OCI-LY3 (cell line): ENCODE measurements around the gene ATP13A2.
A peak's percentile ranks its signal among the peaks of the same experiment; 100 is the strongest.

Experiments
- H2AFZ ChIP-seq: fragments of 200-600, 300-600 bp; shearing (Covaris generic); 2 replicates; pipeline ENCODE4 v1.6.0; 2014; ENCODE audit warnings: antibody characterized with exemption, low read depth, low read length
- H3K27ac ChIP-seq: fragments of 200-600, 300-600 bp; sonication (generic); 2 replicates; pipeline ENCODE4 v1.5.1; 2014; ENCODE audit warnings: mild to moderate bottlenecking, low read length, moderate library complexity, mixed read lengths
- H3K27me3 ChIP-seq: fragments of 200-600, 300-600 bp; sonication (generic); 2 replicates; pipeline ENCODE4 v1.6.1; 2014; ENCODE audit warnings: low read depth, low read length, mixed read lengths
- H3K36me3 ChIP-seq: fragments of 200-600, 300-600 bp; sonication (generic); replicated peaks from 2 replicates; pipeline ENCODE3; 2014; ENCODE audit warnings: low read depth, low read length, mixed read lengths
- H3K4me1 ChIP-seq: fragments of 300-600, 200-600 bp; sonication (generic); 2 replicates; pipeline ENCODE4 v1.6.1; 2014; ENCODE audit warnings: low read length, mixed read lengths
- H3K4me2 ChIP-seq: fragments of 200-600, 300-600 bp; sonication (generic); 2 replicates; pipeline ENCODE4 v1.6.1; 2014; ENCODE audit warnings: low read length, mixed read lengths
- H3K4me3 ChIP-seq: fragments of 300-600, 200-600 bp; sonication (generic); 2 replicates; pipeline ENCODE4 v1.5.1; 2014; ENCODE audit warnings: antibody characterized with exemption, mild to moderate bottlenecking, low read length, moderate library complexity
- H3K79me2 ChIP-seq: fragments of 300-600, 200-600 bp; shearing (Covaris generic); 2 replicates; pipeline ENCODE4 v1.6.1; 2014; ENCODE audit warnings: mild to moderate bottlenecking, low read length, mixed read lengths
- H3K9ac ChIP-seq: fragments of 300-600, 200-600 bp; shearing (Covaris generic); 2 replicates; pipeline ENCODE4 v1.6.0; 2014; ENCODE audit warnings: mild to moderate bottlenecking, low read length, moderate library complexity
- H3K9me3 ChIP-seq: fragments of 200-600, 300-600 bp; shearing (Covaris generic); 2 replicates; pipeline ENCODE4 v1.6.1; 2014; ENCODE audit warnings: low read length, mixed read lengths; ENCODE audit not compliant: insufficient read depth
- H4K20me1 ChIP-seq: fragments of 200-600, 300-600 bp; sonication (generic); 2 replicates; pipeline ENCODE4 v1.6.1; 2016; ENCODE audit warnings: low read length, mixed read lengths; ENCODE audit not compliant: insufficient read depth
- EZH2phosphoT487 ChIP-seq: fragments of 200-600 bp; shearing (Covaris generic); IDR thresholded peaks from 2 replicates; pipeline ENCODE4 v1.6.1; 2018; ENCODE audit warnings: antibody characterized with exemption, mixed run types, low read depth
- TF ChIP-seq, protein P1 (sequence below): fragments of 200-600, 300-600 bp; sonication (generic); IDR thresholded peaks from 2 replicates; pipeline ENCODE4 v1.5.1; 2014; ENCODE audit warnings: antibody characterized with exemption, low read length, low read depth

The ATP13A2 gene

DNA sequence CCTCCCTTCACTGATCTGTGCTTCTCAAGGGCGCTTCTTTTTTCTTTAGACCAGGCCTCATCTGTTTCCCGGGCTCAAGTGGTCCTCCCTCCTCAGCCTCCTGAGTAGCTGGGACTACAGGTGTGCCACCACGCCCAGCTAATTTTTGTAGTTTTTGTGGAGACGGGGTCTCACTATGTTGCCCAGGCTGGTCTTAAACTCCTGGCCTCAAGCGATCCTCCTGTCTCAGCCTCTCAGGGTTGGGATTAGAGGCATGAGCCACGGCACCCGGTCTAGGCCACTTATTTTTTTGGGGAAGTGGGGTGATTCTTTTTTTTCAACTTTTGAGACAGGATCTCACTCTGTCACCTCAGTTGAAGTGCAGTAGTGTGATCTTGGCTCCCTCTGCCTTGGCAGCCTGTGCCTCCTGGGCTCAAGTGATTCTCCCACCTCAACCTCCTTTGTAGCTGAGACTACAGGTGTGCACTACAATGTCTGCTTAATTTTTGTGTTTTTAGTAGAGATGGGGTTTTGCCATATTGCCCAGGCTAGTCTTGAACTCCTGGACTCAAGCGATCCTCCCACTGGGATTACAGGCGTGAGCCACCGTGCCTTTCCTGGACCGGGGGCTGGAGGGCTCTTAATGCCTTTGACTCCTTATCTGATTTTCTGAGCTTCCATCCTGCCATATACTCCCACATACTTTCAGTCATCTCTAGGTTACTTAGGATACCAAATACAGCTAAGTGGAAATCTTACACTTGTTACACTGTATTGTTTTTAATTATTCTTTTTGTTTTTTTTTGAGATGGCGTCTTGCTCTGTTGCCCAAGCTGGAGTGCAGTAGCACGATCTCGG is 50.2 kb downstream of the ATP13A2 start:
- Histone ChIP-seq H3K9ac (no peak overlapping the region), H3K4me3 (no peak overlapping the region), H3K9me3 (no peaks in the 10 kb centered on the region), H3K36me3 (no peaks in the 10 kb centered on the region), H3K79me2 (no peaks in the 10 kb centered on the region), H3K4me1 (no peaks in the 10 kb centered on the region), H4K20me1 (no peaks in the 10 kb centered on the region), H3K27ac (no peak overlapping the region), H2AFZ (no peak overlapping the region), H3K4me2 (no peak overlapping the region), H3K27me3 (no peaks in the 10 kb centered on the region)
- TF ChIP-seq, protein P1, sequence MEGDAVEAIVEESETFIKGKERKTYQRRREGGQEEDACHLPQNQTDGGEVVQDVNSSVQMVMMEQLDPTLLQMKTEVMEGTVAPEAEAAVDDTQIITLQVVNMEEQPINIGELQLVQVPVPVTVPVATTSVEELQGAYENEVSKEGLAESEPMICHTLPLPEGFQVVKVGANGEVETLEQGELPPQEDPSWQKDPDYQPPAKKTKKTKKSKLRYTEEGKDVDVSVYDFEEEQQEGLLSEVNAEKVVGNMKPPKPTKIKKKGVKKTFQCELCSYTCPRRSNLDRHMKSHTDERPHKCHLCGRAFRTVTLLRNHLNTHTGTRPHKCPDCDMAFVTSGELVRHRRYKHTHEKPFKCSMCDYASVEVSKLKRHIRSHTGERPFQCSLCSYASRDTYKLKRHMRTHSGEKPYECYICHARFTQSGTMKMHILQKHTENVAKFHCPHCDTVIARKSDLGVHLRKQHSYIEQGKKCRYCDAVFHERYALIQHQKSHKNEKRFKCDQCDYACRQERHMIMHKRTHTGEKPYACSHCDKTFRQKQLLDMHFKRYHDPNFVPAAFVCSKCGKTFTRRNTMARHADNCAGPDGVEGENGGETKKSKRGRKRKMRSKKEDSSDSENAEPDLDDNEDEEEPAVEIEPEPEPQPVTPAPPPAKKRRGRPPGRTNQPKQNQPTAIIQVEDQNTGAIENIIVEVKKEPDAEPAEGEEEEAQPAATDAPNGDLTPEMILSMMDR: no peak
- no peak for TF ChIP-seq EZH2phosphoT487

DNA sequence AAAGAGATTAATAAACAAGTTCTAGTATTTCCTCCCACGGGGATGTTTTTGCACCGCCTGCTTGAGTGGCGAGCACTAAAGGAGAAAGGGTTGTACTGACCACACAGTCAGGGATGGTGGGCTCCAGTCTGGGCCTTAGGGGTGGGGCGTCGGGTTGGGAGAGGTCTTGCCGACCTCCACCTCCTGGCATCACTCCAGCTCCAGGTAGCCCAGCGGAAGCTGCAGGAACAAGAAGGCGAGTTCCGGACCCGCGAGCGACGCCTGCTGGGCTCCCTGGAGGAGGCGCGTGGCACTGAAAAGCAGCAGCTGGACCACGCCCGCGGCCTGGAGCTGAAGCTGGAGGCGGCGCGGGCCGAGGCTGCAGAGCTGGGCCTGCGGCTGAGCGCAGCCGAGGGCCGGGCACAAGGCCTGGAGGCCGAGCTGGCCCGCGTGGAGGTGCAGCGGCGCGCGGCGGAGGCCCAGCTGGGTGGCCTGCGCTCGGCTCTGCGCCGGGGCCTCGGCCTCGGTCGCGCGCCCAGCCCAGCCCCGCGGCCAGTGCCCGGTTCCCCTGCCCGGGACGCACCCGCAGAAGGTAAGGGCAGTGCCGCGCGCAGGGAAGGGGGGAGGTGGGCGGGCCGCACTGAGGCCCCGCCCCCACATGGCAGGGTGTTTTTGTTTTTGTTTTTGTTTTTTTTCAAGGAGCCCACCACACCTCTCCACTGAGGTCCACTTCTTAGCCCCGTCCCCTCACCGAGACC is 51.0 kb downstream of the ATP13A2 start:
- Histone ChIP-seq H4K20me1 (no peaks in the 10 kb centered on the region), H3K36me3 (no peaks in the 10 kb centered on the region), H3K79me2 (no peaks in the 10 kb centered on the region), H3K27ac (no peak overlapping the region), H3K9me3 (no peaks in the 10 kb centered on the region), H3K9ac (no peak overlapping the region), H3K4me3 (peak overlapping the region; percentile 47), H3K4me2 (peak overlapping the region; percentile 32; the same call in 1 of the 2 replicates), H3K27me3 (no peaks in the 10 kb centered on the region), H3K4me1 (no peaks in the 10 kb centered on the region), H2AFZ (no peak overlapping the region)
- no peak for TF ChIP-seq EZH2phosphoT487
- TF ChIP-seq, protein P1: no peak

DNA sequence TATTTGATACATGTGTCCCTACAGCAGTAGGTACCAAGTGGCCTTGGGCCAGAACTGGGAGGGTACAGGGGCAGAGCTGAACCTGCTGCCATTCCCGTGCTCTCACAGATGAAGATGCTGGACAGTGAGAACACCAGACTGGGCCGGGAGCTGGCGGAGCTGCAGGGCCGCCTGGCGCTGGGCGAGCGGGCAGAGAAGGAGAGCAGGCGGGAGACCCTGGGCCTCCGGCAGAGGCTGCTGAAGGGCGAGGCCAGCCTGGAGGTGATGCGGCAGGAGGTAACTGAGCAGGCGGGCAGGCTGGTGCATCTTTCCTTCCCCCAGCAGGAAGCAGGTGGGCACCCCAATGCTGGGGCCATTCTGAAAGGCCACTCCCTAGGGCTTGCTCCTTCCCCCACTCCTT is 53.3 kb downstream of the ATP13A2 start:
- Histone ChIP-seq H3K36me3 (no peaks in the 10 kb centered on the region), H3K9ac (no peak overlapping the region), H3K4me2 (no peak overlapping the region), H3K9me3 (no peaks in the 10 kb centered on the region), H3K4me1 (no peaks in the 10 kb centered on the region), H2AFZ (no peak overlapping the region), H3K27me3 (no peaks in the 10 kb centered on the region), H3K79me2 (no peaks in the 10 kb centered on the region), H4K20me1 (no peaks in the 10 kb centered on the region), H3K27ac (no peak overlapping the region), H3K4me3 (no peak overlapping the region)
- no peak for TF ChIP-seq EZH2phosphoT487
- TF ChIP-seq, protein P1: no peak

DNA sequence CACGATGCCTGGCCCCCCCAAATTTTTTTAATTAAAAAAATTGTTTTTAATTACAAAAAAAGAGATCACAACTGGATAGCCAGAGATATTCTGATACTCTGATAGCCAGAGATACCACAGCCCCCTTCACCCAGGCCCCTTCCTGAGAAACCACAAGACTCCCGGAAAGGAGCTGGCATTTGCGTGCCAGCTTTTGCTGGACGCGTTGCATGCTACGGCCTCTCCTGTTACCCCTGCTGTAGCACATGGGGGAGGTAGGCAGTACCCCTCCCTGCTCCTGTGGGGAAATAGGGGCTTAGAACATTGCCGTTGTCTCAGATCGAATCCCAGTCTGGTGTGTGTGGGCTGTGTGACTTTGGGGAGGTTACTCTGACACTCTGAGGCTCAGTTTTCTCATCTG is 54.0 kb downstream of the ATP13A2 start:
- Histone ChIP-seq H3K4me3 (no peak overlapping the region), H3K79me2 (no peaks in the 10 kb centered on the region), H4K20me1 (no peaks in the 10 kb centered on the region), H3K36me3 (no peaks in the 10 kb centered on the region), H3K9me3 (no peaks in the 10 kb centered on the region), H2AFZ (no peak overlapping the region), H3K9ac (no peak overlapping the region), H3K27ac (no peak overlapping the region), H3K4me1 (no peaks in the 10 kb centered on the region), H3K27me3 (no peaks in the 10 kb centered on the region), H3K4me2 (no peak overlapping the region)
- no peak for TF ChIP-seq EZH2phosphoT487
- TF ChIP-seq, protein P1: no peak
